ENCODE results near the gene F3.

F3 gene

GRCh38 chr1:94535095-94535494, 6.5 kb downstream of the F3 start:
- no peak overlapping the region for H3K4me3 ChIP-seq (ENCODE audit: low read length)
- no peak for TF ChIP-seq CTCF (IDR thresholded peaks at IDR 0.05; ENCODE audit: insufficient read depth, low read depth, low read length, missing control alignments)
- DNase-seq (ENCODE audit: low read depth), result peak; percentile 32

- no peak for TF ChIP-seq CTCF (IDR thresholded peaks at IDR 0.05; ENCODE audit: insufficient read depth, low read depth, low read length, missing control alignments)
Observed at GRCh38 chr1:94532077-94532476, 9.5 kb downstream of the F3 start.

GRCh38 chr1:94531664-94532063, 9.9 kb downstream of the F3 start:
- no peak overlapping the region for H3K4me3 ChIP-seq (ENCODE audit: low read length)
- no peak for TF ChIP-seq CTCF (IDR thresholded peaks at IDR 0.05; ENCODE audit: insufficient read depth, low read depth, low read length, missing control alignments)
- peak; percentile 47 for DNase-seq (ENCODE audit: low read depth)

More at GRCh38 chr1:94532077-94532476, 9.5 kb downstream of the F3 start:
- peak; percentile 63 for DNase-seq (ENCODE audit: low read depth)
- H3K4me3 ChIP-seq (ENCODE audit: low read length), result no peak overlapping the region

GRCh38 chr1:94530373-94530878, 11.1 kb downstream of the F3 start:
- H3K4me3 ChIP-seq (ENCODE audit: low read length), result no peak overlapping the region
- no peak for TF ChIP-seq CTCF (IDR thresholded peaks at IDR 0.05; ENCODE audit: insufficient read depth, low read depth, low read length, missing control alignments)

GRCh38 chr1:94529416-94529815, 12.1 kb downstream of the F3 start:
- H3K4me3 ChIP-seq (ENCODE audit: low read length), result no peak overlapping the region
- no peak for TF ChIP-seq CTCF (IDR thresholded peaks at IDR 0.05; ENCODE audit: insufficient read depth, low read depth, low read length, missing control alignments)
- DNase-seq (ENCODE audit: low read depth), result peak; percentile 40

More at GRCh38 chr1:94530373-94530878, 11.1 kb downstream of the F3 start:
- peak; percentile 49 for DNase-seq (ENCODE audit: low read depth)

GRCh38 chr1:94528826-94529225, 12.7 kb downstream of the F3 start:
- peak; percentile 75 for DNase-seq (ENCODE audit: low read depth)
- TF ChIP-seq CTCF (IDR thresholded peaks at IDR 0.05; ENCODE audit: insufficient read depth, low read depth, low read length, missing control alignments), result no peak
- H3K4me3 ChIP-seq (ENCODE audit: low read length), result no peak overlapping the region

GRCh38 chr1:94528299-94528698, 13.3 kb downstream of the F3 start:
- no peak for TF ChIP-seq CTCF (IDR thresholded peaks at IDR 0.05; ENCODE audit: insufficient read depth, low read depth, low read length, missing control alignments)
- no peak overlapping the region for H3K4me3 ChIP-seq (ENCODE audit: low read length)
- DNase-seq (ENCODE audit: low read depth), result peak; percentile 82

Data from epithelial cell of esophagus (primary cell).